Activated CD8-positive, alpha-beta memory T cell treated with anti-CD3 and anti-CD28 coated beads for 48 hours (primary cell): ENCODE data around the gene OBSCN.
A peak's percentile ranks its signal among the peaks of the same experiment; 100 is the strongest.

ENCODE experiments used
- DNase-seq, 3 experiments: peaks; one replicate each; pipeline ENCODE4 v3.0.0-alpha.2; 2020; ENCODE audit warnings: low read depth in 2 of 3, low spot score in 2 of 3

OBSCN gene

DNA sequence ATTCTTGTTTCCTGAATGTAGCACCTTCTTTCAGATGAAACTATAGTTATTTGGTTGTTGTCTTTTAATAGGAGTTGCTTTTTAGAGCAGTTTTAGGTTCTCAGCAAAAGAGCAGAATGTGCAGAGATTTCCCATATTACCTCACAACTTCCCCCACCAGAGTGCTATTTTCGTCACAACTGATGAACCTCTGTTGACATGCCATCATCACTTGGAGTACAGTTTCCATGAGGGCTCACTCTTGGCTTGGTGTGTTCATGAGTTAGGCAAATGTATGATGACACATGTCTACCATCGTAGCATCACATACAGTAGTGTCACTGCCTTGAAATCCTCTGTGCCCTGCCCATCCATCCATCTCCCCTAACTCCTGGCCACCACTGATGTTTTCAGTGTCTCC lies 38.5 kb upstream of the OBSCN start:
- no peak for DNase-seq

DNA sequence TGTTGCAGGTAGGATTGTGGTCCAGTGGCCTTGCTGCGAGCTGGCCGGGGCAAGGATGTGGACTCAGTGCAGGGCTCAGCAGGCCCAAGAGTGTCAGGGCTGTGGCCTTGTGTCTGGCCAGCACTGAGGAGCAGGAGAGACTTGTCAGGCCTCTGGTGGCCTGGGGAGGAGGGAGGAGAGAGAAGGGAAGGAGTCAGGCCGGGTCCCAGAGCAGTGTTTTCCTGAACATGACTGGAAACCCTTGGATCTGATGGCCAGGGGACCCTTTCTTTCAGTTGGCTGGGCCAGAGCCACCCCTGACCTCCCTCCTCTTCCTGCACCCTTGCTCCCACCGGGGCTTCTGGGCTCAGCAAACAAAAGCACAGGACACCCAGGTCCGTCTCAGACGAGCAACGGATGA lies 37.2 kb upstream of the OBSCN start:
- no peak for DNase-seq

DNA sequence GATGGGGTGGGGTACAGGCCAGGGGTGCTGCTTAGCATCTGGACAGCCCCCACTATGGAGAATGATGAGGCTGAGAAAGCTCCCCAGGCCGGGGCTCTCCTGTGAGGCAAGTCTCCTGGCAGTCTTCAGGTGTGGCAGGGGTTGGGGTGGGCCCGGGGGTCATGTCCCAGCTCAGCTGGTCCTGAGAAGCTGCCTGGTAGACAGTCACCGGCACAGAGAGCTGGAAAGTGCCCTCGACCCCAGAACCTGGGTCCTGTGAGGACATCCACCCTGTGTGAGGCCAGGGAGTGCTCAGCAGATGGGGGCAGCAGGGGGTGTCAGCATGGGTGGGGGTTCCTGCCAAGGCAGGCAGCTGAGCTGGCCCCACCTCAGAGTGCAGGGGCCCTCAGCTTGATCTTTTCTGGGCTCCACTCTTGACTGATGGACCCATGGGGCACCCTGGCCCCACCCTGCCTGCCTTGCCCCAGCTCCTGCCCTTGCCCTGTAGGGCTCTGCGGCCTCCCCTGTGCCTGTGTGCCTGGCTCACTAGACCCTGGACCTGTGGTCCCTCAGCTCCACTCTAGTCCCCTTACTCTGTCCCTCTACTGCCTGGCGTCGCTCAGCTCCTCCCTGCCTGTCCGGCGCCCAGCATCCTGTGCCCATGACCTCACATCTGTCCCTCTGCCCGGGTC lies 36.5 kb upstream of the OBSCN start:
- no peak for DNase-seq

DNA sequence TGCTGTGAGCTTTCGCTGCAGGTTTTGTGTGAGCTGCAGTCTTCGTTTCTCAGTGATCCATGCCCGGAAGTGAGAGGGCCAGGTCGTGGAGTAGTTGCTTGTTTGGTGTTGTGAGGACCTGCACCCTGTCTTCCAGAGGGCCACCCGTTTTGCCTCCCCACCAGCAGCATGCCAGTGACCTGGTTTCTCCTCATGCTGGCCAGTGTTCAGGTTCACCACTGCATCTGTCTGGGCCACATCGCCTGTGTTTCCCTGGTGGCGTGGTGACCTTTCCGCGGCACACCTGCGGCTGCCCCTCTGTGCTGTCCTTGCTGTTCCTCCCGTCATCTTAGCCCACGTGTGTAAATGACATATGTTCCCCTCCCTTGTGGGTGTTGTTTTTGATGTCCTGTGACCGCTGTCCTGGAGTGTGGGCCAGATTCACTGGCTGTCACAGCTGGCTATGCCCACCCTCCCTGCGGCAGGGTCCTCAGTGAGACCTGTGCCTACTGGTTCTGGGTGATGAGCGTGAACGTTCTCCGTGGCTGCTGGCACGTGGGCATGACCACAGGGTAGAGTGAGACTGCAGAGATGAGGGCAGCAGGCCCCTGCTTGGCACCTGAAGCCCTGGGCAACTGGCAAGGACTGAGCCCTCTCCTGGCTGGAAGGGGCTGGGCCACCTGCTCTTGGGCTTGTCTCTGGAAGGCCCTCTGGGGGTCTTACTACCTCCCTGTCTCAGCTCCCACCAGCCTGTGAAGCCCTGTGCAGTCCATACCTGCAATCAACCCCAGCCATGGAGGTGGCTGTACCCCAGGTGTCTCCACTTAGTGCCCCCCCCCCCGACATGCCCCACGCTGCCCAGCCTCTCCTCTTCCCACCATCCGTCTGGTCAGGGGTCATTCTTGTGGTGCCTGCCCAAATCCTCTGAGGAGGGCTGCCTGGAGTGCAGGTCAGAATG lies 35.0 kb upstream of the OBSCN start:
- DNase-seq: no peak

DNA sequence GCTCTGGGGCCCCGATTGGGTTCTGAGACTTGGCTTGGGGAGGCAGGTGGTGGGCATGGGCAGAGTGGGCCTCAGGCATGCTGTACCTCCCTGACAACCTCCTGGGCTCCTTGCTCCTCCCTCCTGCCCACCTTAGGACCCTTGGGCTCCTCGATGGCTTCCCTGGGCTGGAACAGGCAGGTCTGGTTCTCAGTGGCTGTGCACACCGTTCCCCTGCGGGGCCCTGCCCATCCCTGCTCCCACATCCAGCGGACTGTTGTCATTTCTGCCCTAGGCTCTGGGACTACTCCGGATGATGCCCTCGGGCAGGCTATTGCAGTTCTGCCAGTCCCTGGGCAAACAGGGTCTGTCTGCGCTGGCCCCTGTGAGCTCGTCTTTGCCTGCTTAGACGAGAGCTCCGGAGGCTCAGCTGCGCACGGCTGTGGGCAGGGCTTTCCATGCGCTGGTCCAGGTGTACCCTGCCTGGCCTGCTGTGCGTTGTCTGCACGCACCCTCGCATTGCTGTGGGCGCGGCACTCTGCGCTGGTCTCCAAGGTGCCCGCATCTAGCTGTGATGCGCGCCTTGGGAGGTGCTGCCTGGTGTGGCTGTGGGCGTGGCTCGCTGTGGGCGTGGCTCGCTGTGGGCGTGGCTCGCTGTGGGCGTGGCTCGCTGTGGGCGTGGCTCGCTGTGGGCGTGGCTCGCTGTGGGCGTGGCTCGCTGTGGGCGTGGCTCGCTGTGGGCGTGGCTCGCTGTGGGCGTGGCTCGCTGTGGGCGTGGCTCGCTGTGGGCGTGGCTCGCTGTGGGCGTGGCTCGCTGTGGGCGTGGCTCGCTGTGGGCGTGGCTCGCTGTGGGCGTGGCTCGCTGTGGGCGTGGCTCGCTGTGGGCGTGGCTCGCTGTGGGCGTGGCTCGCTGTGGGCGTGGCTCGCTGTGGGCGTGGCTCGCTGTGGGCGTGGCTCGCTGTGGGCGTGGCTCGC lies 34.0 kb upstream of the OBSCN start:
- DNase-seq: peak in 1 of 3 experiments; percentile 40

DNA sequence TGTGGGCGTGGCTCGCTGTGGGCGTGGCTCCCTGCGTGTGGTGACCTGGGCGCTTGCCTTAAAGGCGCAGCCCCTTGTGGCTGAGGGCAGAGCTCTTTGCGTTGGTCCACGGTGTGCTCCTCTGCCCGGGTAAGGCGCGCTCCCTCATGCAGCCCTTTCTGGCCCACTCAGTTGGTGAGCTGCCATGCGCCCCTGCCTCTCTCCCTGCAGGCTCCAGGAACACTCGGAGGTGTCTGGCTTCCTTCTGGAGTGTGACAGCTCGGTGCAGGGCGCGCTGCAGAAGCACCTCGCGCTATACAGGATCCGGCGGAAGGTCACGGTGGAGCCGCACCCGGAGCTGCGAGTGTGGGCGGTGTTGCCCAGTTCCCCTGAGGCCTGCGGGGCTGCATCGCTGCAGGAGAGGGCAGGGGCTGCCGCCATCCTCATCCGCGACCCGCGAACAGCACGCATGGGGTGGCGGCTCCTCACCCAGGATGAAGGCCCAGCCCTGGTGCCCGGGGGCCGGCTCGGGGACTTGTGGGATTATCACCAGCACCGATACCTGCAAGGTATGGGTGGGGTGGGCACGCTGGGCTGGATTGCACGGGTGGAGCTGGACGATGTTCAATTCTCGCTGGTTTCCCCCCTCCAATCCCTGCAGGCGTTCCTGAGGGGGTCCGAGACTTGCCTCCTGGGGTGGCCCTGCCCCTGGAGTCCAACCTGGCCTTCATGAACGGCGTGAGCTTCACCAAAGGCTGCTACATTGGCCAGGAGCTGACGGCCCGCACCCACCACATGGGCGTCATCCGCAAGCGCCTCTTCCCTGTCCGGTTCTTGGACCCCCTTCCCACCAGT lies 33.1 kb upstream of the OBSCN start:
- peak in 1 of 3 experiments; percentile 33 for DNase-seq

DNA sequence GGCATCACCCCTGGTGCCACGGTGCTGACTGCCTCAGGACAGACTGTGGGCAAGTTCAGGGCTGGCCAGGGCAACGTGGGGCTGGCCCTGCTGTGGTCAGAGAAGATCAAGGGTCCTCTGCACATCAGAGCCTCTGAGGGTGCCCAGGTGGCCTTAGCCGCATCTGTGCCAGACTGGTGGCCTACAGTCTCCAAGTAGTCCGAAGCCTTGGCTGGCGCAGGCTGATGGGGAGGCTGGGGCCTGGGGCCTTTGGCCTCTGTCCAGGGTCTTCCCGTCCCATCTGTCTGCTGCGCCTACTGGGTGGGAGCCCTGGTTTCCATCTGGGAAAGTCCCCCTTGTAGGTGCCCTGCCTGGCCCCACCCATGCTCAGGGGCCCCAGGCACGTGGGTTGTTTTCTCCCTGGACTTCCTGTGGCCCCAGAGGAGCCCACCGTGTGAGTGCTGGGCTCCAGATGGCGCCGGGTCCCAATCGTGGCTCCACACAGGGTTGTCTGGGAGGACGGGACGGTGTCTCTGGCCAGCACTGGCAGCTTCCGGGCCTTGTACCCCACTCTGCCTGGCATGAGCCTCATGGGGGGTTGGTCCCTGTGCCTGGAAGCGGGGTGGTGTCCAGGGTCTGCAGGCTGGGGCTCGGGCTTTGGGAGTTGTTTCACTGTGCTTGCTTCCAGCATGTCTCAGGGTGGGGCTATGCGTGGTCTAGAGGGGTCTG lies 32.4 kb upstream of the OBSCN start:
- no peak for DNase-seq

DNA sequence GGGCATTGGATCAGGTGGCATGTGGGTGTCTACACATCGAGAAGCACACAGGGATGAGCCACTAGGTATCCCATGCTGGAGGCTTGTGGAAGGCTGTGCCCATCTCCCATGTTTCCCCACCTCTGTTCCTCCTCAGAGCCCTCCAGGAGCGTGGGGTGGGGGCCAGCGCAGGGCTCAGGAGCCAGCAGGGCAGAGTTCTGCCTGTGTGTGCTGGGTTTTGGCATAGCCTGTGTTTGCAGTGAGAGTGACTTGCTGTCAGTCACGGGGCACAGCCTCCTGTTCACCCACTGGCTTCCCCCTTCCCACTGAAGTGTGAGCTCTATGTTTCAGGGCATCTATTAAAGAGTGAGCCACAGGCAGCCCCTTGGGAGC lies 31.8 kb upstream of the OBSCN start:
- DNase-seq: no peak

DNA sequence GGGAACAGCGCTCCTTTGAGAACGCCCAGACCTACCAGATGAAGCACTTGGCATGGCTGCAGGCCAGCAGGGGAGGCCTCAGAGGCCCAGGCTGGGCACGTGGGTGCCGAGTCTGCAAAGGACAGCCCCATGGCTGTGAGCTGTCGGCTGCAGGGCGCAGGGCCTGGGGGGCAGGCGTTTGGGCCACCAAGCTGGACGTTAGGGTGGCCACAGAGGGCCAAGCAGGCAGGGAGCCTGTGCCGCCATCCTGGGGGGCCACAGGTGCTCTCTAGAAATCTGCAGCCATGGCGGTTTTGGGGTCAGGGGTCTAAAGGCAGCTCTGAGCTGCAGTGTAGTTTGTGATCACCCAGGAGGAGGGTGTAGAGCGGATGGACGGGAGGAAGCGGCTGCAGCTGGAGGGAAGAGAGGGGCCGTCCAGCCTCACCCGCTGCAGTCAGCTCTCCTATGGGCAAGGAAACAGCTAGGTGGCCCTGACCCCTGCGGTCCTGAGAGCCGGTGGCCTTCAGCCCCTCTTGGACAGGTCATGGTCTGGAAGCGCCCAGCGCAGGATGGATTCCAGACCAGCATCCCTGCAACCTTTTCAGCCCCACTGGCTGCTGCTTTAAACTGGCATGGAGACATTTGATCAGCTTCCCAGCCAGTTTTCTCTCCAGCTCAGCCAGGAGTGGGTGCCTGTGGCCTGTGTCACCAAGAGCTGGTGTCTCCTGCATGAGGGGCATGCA lies 31.2 kb upstream of the OBSCN start:
- no peak for DNase-seq

DNA sequence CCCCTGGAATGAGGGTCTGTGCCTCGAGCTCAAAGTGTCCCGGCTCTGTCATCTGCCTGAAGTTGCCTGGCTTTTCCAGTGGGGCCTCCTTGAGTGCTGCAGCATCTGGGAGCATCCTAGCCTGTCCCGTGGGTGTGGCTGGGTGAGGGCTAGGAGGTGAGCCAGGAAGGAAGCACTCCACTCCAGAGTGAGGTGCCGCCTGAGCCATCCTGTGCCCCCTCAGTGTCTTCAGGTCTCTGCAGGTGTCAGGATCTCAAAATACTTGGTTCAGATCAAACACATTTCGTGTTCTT lies 30.7 kb upstream of the OBSCN start:
- DNase-seq: no peak

DNA sequence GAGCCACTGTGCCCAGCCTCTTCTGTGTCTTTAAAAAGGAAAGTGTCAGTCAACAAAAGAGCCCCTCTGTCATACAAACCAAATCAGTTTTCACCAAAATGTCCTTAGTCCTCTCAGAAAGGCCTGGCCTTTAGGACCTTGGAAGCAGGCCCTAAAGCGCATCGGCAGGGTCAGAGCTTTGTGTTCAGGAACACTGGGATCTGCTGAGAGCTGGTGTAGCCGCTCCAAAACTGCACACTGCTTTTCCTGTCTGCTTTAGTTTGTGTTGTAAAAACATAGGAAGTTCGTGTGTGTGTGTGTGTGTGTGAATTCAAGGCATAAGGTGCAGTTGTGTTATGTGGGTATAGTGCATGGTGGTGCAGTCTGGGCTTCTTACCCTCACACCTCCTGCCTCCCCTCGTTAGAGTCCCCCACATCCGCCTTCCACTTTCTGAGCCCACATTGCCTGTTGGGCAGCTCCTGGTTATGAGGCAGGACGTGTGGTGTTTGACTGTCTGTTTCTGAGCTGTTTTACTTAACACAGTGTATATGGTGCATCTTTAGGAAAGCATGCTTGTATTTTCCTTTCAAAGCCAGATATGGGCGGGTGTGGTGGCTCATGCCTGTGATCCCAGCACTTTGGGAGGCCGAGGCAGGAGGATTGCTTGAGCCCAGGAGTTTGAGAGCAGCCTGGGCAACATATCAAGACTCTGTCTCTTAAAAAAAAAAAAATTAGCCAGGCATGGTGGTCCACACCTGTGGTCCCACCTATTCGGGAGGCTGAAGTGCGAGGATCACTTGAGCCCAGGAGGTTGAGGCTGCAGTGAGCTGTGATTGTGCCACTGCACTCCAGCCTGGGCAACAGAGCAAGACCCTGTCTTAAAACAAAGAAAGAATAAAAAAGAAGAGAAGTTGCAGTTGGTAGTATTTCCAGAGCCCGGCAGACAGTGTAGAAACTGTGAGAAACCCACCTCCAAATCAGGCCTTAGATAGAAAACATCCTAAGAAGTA lies 29.8 kb upstream of the OBSCN start:
- DNase-seq: no peak

DNA sequence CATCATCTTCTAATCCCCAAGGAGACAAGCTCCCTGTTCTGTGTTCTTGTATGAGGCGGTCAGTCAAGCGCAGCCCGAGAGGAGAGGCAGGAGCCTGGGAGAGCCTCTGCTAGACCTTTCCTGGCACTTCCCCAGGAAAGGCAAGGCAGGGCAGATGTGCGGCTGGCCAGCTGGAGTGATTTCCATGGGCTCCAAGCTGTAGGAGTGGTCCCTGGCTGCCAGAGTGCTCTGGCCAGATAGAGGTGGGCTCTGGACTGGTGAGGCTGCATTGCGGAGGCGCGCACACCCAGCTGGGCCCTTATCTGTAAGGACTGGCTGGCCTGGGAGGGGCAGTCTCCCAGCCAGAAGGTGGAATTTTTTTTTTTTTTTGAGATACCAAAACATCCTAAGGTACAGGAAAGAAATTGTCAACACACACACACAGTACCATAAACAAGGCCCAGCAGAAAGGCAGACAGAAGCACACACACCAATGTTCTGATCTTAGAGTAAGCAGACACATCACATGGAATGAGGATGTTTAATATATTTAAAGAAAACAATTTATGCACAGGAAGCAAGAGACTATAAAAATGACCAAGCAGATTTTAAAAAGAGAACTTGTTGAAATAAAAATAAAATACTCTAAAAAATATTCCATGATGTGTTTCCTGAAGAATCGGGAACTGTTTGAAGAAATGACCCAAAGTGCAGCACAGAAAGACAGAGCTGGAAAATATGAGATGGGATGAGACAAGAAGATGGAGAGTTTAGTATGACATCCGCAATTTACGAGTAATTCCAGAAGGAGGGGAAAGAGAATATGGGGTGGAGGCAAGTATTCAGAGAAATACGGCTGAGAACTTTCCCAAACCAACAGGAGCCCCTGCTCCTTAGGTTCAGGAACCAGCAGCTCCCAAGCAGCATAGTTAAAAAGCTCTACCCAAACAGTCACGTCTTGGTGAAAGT lies 28.8 kb upstream of the OBSCN start:
- DNase-seq: no peak

DNA sequence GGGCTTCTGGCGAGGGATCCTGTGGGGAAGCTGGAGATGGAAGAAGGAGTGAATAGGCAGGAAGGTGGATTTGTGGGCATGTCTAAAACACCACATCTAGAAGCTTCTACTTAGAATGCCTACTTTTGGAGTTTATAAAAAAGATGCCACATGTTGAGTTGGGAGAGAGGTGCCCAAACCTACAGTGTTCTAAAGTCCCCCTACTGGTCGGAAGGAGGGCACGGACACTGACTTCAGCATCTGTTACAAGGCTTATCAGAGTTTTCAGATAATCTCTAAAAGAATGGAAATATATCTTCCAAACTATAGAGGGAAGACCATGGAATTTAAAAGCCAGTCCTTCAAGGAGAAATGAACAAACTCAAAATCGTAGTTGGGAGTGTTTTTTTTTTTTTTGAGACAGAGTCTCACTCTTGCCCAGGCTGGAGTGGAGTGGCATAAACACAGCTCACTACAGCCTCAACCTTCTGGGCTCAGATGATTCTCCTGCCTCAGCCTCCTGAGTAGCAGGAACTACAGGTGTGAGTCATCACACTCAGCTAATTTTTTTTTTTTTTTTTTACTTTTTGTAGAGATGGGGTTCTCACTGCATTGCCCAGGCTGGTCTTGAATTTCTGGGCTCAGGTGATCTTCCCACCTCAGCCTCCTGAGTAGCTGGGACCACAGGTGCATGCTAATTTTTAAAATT lies 27.4 kb upstream of the OBSCN start:
- DNase-seq: no peak

DNA sequence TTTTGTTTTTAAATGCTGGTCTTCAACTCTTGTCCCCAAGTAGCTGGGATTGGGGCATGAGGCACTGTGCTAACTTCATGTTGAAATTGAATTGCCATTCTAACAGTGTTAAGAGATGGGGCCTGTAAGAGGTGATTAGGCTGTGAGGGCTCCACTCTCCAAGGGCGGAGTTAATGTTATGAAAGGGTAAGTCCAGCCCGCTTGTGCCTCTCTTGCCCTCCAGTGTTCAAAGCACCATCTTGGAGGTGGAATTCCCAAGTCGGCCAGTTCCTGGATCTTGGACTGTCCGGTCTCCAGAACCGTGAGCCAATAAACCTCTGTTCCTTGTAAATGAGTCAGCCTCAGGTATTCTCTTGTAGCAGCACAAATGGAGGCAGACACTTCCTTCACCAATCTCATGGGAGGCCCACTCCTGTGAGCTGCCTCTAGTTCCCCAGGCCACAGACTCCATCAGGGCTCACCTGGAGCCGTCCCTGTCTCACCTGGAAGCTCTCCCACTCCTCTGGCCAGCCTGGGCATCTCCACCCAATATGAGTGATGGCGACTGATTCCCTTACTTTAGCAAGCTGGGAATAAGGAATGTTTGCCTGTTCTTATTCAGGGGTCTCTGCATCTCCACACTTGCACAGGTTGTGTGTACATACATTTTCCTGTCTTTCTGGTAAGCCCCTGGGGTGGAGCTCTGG lies 26.7 kb upstream of the OBSCN start:
- no peak for DNase-seq

DNA sequence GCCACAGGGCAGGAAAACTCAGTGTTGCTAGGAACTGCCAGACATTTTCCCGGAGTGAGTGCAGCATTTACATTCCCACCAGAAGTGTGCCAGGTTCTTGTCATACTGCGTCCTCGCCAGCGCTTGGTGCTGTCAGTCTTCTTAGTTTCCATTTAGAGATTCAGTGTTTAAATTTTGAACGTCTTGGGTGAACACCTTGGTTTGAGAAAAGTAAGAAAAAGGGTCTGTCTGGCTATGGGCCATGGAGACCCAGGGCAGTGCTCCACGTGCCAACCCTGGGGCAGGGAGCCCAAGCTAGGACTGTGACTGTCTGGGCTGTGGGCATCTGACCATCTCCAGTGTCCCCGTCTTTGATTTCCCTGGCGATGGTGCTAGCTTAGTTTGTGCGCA lies 26.2 kb upstream of the OBSCN start:
- no peak for DNase-seq
